HUES48 (cell line): ENCODE results near the gene NDUFS2.
"Not testable (repeated sequence)": the region's sequence is repeated elsewhere in the genome, so short reads cannot be mapped to it uniquely, and the experiment has no call there.

ENCODE experiments used
- H3K27ac ChIP-seq: one replicate; pipeline ENCODE4 v1.7.0; 2013; ENCODE audit warnings: low read depth, low read length, inconsistent platforms
- H3K27me3 ChIP-seq: 2 replicates; pipeline ENCODE4 v1.6.1; 2013; ENCODE audit warnings: mild to moderate bottlenecking, low read length; ENCODE audit not compliant: control insufficient read depth, insufficient read depth
- H3K36me3 ChIP-seq: 2 replicates; pipeline ENCODE4 v1.6.1; 2013; ENCODE audit warnings: low read length; ENCODE audit not compliant: control insufficient read depth, insufficient read depth
- H3K4me1 ChIP-seq: 2 replicates; pipeline ENCODE4 v1.6.1; 2013; ENCODE audit warnings: mild to moderate bottlenecking, low read length; ENCODE audit not compliant: control insufficient read depth, insufficient read depth
- H3K4me3 ChIP-seq: 2 replicates; pipeline ENCODE4 v1.5.1; 2013; ENCODE audit warnings: mild to moderate bottlenecking, low read depth, low read length
- H3K9ac ChIP-seq: 2 replicates; pipeline ENCODE4 v1.6.1; 2013; ENCODE audit warnings: mild to moderate bottlenecking, low read depth, low read length, moderate library complexity
- H3K9me3 ChIP-seq: 2 replicates; pipeline ENCODE4 v1.6.1; 2013; ENCODE audit warnings: low read length; ENCODE audit not compliant: control insufficient read depth, insufficient read depth

NDUFS2 gene

GRCh38 chr1:161233102-161233501 is 30.9 kb downstream of the NDUFS2 start:
- Histone ChIP-seq H3K27me3 (no peaks in the 10 kb centered on the region), H3K27ac (no peak overlapping the region), H3K36me3 (peaks cover 23% of the 10 kb centered on the region), H3K9me3 (no peaks in the 10 kb centered on the region), H3K4me1 (no peaks in the 10 kb centered on the region), H3K4me3 (no peak overlapping the region), H3K9ac (no peak overlapping the region)

GRCh38 chr1:161235957-161236775 is 34.0 kb downstream of the NDUFS2 start:
- Histone ChIP-seq H3K4me1 (no peaks in the 10 kb centered on the region), H3K36me3 (no peaks in the 10 kb centered on the region), H3K27ac (no peak overlapping the region), H3K9me3 (no peaks in the 10 kb centered on the region), H3K4me3 (no peak overlapping the region), H3K27me3 (no peaks in the 10 kb centered on the region), H3K9ac (no peak overlapping the region)

GRCh38 chr1:161238039-161238473 is 35.9 kb downstream of the NDUFS2 start, which contains the start of gene NR1I3:
NR1I3 (minus strand) TSS chr1:161238203; CDS start chr1:161236565, 1,638 bp downstream.
- Histone ChIP-seq H3K9ac (no peak within 1 kb of the TSS), H3K4me3 (no peak within 1 kb of the TSS)

DNA sequence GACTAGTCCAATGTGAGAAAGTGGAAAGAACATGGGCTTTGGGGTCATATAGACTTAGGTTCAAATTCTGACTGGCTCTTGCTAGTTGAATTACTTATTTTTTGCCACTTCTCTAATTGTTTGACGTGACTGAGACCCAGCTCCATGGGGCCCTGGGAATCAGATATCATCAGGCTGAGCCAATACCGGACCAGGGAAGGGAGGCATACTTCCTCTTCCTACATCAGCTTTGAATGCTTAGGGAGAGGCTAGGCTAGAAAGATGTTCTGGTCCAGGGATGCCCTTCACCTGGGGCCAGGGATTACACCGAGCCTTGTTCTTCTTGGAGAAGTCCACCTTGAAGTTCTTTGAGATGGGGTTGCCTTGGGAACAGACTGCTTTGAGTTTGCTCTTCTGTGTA is 39.5 kb downstream of the NDUFS2 start:
- no peak overlapping the region for H3K4me3 ChIP-seq
- no peaks in the 10 kb centered on the region for H3K36me3 ChIP-seq
- no peaks in the 10 kb centered on the region for H3K9me3 ChIP-seq
- no peaks in the 10 kb centered on the region for H3K4me1 ChIP-seq
- no peak overlapping the region for H3K9ac ChIP-seq
- H3K27me3 ChIP-seq: no peaks in the 10 kb centered on the region
- no peak overlapping the region for H3K27ac ChIP-seq

More at GRCh38 chr1:161238039-161238473, 35.9 kb downstream of the NDUFS2 start, which contains the start of gene NR1I3:
- H3K27ac ChIP-seq: no peak within 1 kb of the TSS
- H3K9me3 ChIP-seq: no peaks in the 10 kb centered on the region
- no peaks in the 10 kb centered on the region for H3K4me1 ChIP-seq
- no peaks in the 10 kb centered on the region for H3K36me3 ChIP-seq
- H3K27me3 ChIP-seq: no peaks in the 10 kb centered on the region

DNA sequence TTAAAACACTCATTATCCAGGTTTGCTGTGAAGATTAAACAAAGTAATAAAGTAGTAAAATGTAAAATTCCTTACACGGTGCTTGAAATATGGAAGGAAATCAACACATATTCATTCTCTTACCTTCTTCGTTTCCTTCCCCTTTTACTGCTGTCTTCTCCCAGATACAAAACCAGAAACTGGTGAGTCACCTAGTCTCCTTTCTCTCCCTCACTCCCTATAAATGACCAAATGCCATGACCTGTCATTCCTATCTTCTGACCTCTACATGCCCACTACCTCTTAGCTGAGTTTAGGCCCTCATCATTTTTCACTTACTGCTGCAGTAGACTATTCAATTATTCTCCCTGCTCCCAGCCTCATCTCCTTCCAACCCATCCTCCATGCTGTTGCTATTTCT is 40.1 kb downstream of the NDUFS2 start:
- no peaks in the 10 kb centered on the region for H3K9me3 ChIP-seq
- H3K36me3 ChIP-seq: no peaks in the 10 kb centered on the region
- no peaks in the 10 kb centered on the region for H3K4me1 ChIP-seq
- H3K9ac ChIP-seq: no peak overlapping the region
- no peak overlapping the region for H3K27ac ChIP-seq
- H3K4me3 ChIP-seq: no peak overlapping the region
- H3K27me3 ChIP-seq: no peaks in the 10 kb centered on the region

GRCh38 chr1:161244888-161245287 is 42.7 kb downstream of the NDUFS2 start:
- no peaks in the 10 kb centered on the region for H3K4me1 ChIP-seq
- H3K27ac ChIP-seq: no peak overlapping the region
- no peak overlapping the region for H3K9ac ChIP-seq
- no peaks in the 10 kb centered on the region for H3K9me3 ChIP-seq
- no peaks in the 10 kb centered on the region for H3K27me3 ChIP-seq
- no peaks in the 10 kb centered on the region for H3K36me3 ChIP-seq
- H3K4me3 ChIP-seq: no peak overlapping the region

GRCh38 chr1:161250100-161250499 is 47.9 kb downstream of the NDUFS2 start:
- not testable (repeated sequence) for H3K27me3 ChIP-seq, H3K4me3 ChIP-seq, H3K36me3 ChIP-seq, H3K9ac ChIP-seq, H3K9me3 ChIP-seq, H3K4me1 ChIP-seq, H3K27ac ChIP-seq

DNA sequence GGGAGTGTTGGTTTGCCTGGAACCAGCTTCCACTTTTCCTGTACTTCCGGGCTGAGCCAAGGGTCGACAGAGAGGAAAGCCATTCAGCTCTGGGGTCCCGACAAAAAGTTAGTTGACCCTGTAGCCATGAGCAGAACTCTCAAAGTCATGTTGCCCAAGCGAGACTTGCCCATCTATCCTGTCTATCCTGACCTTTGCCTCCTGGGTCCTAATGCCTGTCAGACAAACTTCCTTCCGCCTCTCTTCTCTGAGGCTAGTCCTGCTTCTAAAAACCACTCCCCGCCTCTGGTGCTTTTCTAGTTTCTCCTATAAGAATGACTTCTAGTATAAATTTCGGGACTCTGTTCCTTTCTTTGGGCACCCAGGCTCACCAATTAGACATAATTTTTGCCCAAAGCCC is 48.7 kb downstream of the NDUFS2 start:
- no peak overlapping the region for H3K4me3 ChIP-seq
- no peaks in the 10 kb centered on the region for H3K27me3 ChIP-seq
- H3K27ac ChIP-seq: no peak overlapping the region
- no peaks in the 10 kb centered on the region for H3K36me3 ChIP-seq
- H3K4me1 ChIP-seq: no peaks in the 10 kb centered on the region
- no peaks in the 10 kb centered on the region for H3K9me3 ChIP-seq
- no peak overlapping the region for H3K9ac ChIP-seq

- Histone ChIP-seq H3K4me1 (no peaks in the 10 kb centered on the region), H3K27ac (no peak overlapping the region), H3K36me3 (no peaks in the 10 kb centered on the region), H3K27me3 (no peaks in the 10 kb centered on the region), H3K9me3 (peaks cover under 1% of the 10 kb centered on the region; the same call in 1 of the 2 replicates), H3K9ac (no peak overlapping the region), H3K4me3 (no peak overlapping the region)
Observed at GRCh38 chr1:161251579-161251978, 49.4 kb downstream of the NDUFS2 start.

- not testable (repeated sequence) for H3K9ac ChIP-seq, H3K27ac ChIP-seq, H3K4me1 ChIP-seq, H3K9me3 ChIP-seq, H3K36me3 ChIP-seq, H3K4me3 ChIP-seq
- peaks cover 23% of the 10 kb centered on the region for H3K27me3 ChIP-seq
Observed at GRCh38 chr1:161255302-161255701, 53.1 kb downstream of the NDUFS2 start.

DNA sequence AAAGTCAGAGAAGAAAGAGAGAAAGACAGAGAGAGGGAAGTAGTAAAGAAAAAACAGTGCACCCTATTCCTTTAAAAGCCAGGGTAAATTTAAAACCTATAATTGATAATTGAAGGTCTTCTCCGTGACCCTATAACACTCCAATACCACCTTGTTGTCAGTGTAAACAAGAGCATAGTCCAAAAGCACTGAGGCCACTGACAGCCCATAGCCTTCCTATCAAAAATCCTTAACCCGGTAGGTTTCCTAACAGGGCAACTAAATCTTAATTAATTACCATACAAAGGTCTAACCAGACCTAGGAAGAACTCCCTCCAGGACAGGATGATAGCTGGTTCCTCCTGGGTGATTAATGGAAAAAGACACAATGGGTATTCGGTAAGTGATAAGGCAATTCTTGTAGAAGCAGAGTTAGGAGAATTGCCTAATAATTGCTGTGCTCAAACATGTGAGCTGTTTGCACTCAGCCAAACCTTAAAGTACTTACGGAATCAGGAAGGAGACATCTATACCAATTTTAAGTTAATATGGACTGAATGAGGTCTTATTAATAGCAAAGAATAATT is 53.9 kb downstream of the NDUFS2 start:
- not testable (repeated sequence) for H3K9ac ChIP-seq, H3K27ac ChIP-seq, H3K9me3 ChIP-seq, H3K4me3 ChIP-seq, H3K36me3 ChIP-seq
- peaks cover 13% of the 10 kb centered on the region for H3K4me1 ChIP-seq
- H3K27me3 ChIP-seq: peaks cover 31% of the 10 kb centered on the region
